IPS-18a (cell line): ENCODE data around the gene SH3TC2.

Source experiments
- H3K27ac ChIP-seq: one replicate; pipeline ENCODE4 v1.5.1; 2013; ENCODE audit warnings: low read length
- H3K27me3 ChIP-seq: one replicate; pipeline ENCODE4 v1.6.1; 2013; ENCODE audit warnings: mild to moderate bottlenecking, low read length; ENCODE audit not compliant: control insufficient read depth, insufficient read depth
- H3K36me3 ChIP-seq: one replicate; pipeline ENCODE4 v1.6.1; 2013; ENCODE audit warnings: low read depth, low read length; ENCODE audit not compliant: control insufficient read depth
- H3K4me1 ChIP-seq: one replicate; pipeline ENCODE4 v1.6.1; 2013; ENCODE audit warnings: low read depth, low read length; ENCODE audit not compliant: control insufficient read depth
- H3K4me3 ChIP-seq: one replicate; pipeline ENCODE4 v1.5.1; 2013; ENCODE audit warnings: low read length
- H3K9ac ChIP-seq: one replicate; pipeline ENCODE4 v1.6.1; 2013; ENCODE audit warnings: mild to moderate bottlenecking, low read length, moderate library complexity
- H3K9me3 ChIP-seq: one replicate; pipeline ENCODE4 v1.6.1; 2013; ENCODE audit warnings: low read depth, low read length; ENCODE audit not compliant: control insufficient read depth

Gene SH3TC2

DNA sequence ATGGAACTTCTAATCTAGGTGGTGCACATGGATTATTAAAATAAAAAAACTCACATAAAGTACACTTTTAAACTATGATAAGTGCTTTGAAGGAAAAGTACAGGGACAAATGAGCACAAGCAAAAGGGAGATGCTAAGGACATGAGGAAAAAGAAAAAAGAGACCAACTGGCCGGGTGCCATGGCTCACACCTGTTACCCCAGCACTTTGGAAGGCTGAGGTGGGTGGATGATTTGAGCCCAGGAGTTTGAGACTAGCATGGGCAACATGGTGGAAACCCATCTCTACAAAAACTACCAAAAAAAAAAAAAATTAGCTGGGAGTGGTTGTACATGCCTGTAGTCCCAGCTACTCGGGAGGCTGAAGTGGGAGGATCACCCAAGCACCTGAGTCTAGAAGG, 67.1 kb downstream of the SH3TC2 start:
- H3K4me1 ChIP-seq, result peaks cover 7% of the 10 kb centered on the region
- no peaks in the 10 kb centered on the region for H3K27me3 ChIP-seq
- H3K4me3 ChIP-seq, result no peak overlapping the region
- H3K9me3 ChIP-seq, result no peaks in the 10 kb centered on the region
- no peak overlapping the region for H3K9ac ChIP-seq
- no peaks in the 10 kb centered on the region for H3K36me3 ChIP-seq
- no peak overlapping the region for H3K27ac ChIP-seq

DNA sequence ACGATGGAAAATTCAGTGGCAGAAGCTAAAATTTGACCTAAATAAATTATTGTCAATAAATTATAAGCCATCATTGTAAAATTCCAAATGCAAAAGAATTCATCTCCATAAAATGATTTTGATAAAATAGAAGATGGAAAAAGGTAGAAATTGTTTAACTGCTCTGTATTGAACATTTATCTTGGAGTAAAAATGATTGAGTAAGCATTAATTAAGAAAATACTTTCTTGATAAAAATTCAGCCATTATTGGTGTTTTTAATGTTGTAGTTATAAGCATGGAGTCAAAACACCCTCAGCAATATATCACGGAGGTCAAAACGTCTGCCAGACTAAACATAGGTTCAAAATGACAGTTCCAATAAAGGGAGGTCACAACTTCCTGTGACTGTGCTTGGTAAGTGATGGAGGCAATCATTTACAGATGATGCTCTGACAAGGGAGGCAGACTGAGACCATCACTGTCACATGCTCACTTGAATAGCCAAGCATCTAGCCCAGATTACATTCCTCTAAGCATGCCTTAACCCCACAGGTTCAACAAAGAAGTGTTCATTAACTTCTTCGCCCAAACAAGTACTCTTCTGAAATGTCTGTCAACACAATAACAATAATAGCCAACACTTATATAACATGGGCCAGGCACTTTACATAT, 69.5 kb downstream of the SH3TC2 start:
- peaks cover 7% of the 10 kb centered on the region for H3K4me1 ChIP-seq
- no peaks in the 10 kb centered on the region for H3K27me3 ChIP-seq
- H3K27ac ChIP-seq, result no peak overlapping the region
- no peaks in the 10 kb centered on the region for H3K36me3 ChIP-seq
- H3K9me3 ChIP-seq, result no peaks in the 10 kb centered on the region
- H3K9ac ChIP-seq, result no peak overlapping the region
- H3K4me3 ChIP-seq, result no peak overlapping the region

DNA sequence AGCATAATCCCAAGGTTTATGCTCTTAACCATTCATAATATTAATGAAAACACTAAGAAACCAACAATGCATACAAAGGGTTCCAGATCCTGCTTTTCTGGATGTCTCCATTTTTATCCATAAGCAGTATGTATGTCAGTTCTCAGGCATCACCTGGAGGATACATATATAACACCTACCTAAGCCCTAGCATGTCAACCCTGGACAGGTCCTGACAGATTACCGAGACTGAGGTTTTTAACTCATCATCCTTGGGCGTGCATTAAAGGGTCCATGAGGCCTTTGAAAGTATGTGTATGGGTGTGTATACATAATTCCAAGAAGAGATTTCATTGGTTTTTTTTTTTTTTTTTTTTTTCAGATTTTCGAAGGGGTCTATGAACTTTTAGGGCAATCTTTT, 70.6 kb downstream of the SH3TC2 start:
- H3K4me3 ChIP-seq, result no peak overlapping the region
- H3K9me3 ChIP-seq, result no peaks in the 10 kb centered on the region
- H3K27ac ChIP-seq, result no peak overlapping the region
- H3K9ac ChIP-seq, result no peak overlapping the region
- H3K4me1 ChIP-seq, result peaks cover 7% of the 10 kb centered on the region
- no peaks in the 10 kb centered on the region for H3K36me3 ChIP-seq
- H3K27me3 ChIP-seq, result no peaks in the 10 kb centered on the region

DNA sequence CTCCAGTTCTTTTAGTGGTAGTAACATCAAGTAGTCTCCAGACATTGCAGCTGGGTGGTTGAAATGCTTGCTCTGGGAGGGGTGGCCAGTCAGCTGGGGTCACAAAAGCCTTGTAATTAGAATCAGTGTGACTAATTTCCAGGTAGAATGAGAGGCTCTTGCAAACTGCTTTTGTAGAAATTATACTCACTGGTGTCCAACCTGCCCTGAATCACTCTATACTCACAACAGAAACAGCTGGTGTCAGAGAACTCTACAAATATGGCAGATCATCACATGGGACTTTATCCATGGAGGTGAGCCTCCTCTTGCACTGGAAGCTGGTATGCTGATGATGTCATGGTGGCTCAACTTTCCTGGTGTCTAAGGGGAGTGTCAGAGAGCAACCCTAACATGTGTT, 71.3 kb downstream of the SH3TC2 start:
- no peak overlapping the region for H3K4me3 ChIP-seq
- H3K27ac ChIP-seq, result no peak overlapping the region
- peaks cover 7% of the 10 kb centered on the region for H3K4me1 ChIP-seq
- H3K36me3 ChIP-seq, result no peaks in the 10 kb centered on the region
- no peak overlapping the region for H3K9ac ChIP-seq
- no peaks in the 10 kb centered on the region for H3K9me3 ChIP-seq
- no peaks in the 10 kb centered on the region for H3K27me3 ChIP-seq

DNA sequence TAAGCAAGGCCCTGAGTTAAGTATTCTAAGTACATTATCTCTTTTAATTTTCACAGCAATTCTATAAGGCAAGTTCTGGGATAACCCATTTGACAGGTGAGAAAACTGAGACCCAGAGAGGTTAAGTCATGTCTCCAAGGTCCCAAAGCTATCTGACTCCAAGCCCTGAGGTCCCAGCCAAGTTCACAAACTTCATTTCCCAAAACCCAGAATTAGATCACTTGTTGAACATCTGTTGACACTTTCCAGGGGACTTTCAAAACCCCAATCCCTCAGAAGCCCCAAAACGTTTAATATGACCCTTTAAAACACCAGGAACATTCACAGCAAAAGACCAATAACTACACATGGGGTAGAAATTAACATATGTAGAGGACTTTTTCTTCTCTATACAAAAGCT, 72.0 kb downstream of the SH3TC2 start:
- H3K27ac ChIP-seq, result no peak overlapping the region

DNA sequence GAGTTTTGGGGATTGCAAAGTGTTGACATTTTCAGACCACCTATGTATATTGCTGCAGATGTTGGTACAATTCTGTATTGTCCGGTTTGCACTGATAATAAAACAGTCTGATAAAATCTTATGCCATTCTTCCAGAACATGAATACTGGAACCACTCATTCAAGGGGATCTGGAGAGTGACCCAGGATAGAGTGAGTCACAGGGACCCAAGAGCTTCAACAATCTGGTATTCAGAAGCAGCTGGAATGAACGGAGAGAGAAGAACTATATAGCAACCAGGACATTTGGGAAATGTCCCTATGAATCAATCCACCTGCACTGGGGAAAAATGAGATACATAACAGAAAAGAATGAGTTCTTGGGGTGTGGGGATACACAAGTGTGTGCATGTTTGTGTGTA, 73.3 kb downstream of the SH3TC2 start:
- Histone ChIP-seq H3K27me3 (no peaks in the 10 kb centered on the region), H3K27ac (no peak overlapping the region), H3K4me1 (peaks cover 9% of the 10 kb centered on the region), H3K9ac (no peak overlapping the region), H3K36me3 (no peaks in the 10 kb centered on the region), H3K4me3 (no peak overlapping the region), H3K9me3 (no peaks in the 10 kb centered on the region)

More for the DNA sequence above, 72.0 kb downstream of the SH3TC2 start:
- Histone ChIP-seq H3K4me1 (peaks cover 7% of the 10 kb centered on the region), H3K36me3 (no peaks in the 10 kb centered on the region), H3K9me3 (no peaks in the 10 kb centered on the region), H3K9ac (no peak overlapping the region), H3K4me3 (no peak overlapping the region), H3K27me3 (no peaks in the 10 kb centered on the region)

DNA sequence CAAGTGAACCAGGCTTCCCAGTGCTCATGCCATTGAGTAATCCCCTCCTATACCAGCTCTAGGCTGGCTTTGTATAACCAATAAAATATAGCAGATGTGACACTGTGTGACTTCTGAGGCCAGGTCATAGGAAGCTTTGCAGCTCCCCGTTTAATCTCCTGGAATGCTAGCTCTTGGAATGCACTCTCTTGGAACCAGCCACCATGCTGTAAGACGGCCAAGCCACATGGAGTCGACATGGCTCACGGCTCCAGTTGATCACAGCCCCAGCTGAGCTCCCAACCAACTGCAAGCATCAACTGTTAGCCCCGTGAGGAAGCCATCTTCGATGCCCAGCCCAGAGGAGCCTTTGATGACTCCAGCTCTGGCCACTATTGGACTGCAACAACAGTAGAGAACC, 74.5 kb downstream of the SH3TC2 start:
- Histone ChIP-seq H3K27ac (no peak overlapping the region), H3K9me3 (no peaks in the 10 kb centered on the region), H3K27me3 (no peaks in the 10 kb centered on the region), H3K4me3 (no peak overlapping the region), H3K9ac (no peak overlapping the region), H3K36me3 (no peaks in the 10 kb centered on the region), H3K4me1 (peaks cover 11% of the 10 kb centered on the region)

DNA sequence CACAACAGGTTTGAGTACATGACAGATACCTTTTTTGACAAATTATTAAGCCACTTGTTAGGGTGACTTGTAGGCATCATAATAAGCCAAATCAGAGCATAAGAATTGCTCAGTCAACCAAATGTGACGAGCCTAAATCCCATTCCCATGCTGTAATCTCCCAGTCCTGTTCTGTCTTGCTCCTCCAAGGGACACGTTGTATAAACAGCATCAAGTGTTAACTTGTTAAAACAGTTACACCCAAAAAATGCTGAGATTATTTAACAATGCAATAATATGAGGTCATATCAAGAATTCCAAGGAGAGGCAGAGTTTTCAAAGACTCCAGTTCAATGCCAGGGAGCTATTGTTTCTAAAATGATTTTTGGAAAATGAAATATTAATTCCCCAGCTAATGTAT, 76.2 kb downstream of the SH3TC2 start:
- H3K9ac ChIP-seq, result no peak overlapping the region
- peaks cover 11% of the 10 kb centered on the region for H3K4me1 ChIP-seq
- no peaks in the 10 kb centered on the region for H3K36me3 ChIP-seq

DNA sequence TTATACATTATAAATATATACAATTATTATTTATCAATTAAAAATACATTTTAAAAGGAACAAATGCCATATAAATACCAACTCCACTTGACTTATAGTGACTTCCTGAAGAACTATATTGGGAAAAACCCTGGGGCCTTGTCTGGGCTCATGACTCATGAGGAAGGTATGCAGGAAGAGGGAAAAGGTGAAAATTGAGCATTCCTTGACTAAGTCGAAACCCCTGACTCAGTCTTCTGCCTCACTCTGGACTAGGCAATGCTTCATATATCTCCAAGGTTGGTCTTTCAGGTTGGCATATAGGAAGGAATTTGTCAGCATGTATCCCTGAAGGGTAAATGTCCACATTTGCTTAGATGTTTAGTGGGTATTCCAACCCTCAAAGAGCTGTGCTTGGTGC, 78.5 kb downstream of the SH3TC2 start:
- Histone ChIP-seq H3K9ac (no peak overlapping the region), H3K27ac (no peak overlapping the region), H3K36me3 (no peaks in the 10 kb centered on the region), H3K4me3 (no peak overlapping the region), H3K4me1 (peaks cover 4% of the 10 kb centered on the region), H3K9me3 (no peaks in the 10 kb centered on the region), H3K27me3 (no peaks in the 10 kb centered on the region)

More for the DNA sequence above, 76.2 kb downstream of the SH3TC2 start:
- Histone ChIP-seq H3K27ac (no peak overlapping the region), H3K9me3 (no peaks in the 10 kb centered on the region), H3K27me3 (no peaks in the 10 kb centered on the region), H3K4me3 (no peak overlapping the region)

DNA sequence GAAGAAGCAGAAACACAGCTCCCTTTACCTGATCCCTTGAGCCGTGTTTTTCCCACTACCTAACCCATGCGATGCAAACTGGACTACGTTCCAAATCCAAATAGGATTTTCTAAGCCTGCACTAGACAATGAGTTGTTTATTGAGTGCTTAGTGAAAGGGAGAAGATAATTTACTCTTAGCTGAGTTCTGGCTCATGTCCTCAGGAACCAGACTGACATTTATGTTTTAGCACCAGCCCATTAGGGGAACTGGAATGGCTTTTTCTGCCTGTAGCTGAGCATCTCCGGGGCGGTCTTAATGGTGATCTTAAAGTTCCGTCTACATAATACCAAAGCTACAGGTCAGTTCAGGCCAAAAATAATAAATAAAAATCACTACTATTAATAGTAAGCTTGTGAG, 81.5 kb downstream of the SH3TC2 start:
- H3K4me1 ChIP-seq, result peaks cover 15% of the 10 kb centered on the region
- H3K27ac ChIP-seq, result no peak overlapping the region
- H3K4me3 ChIP-seq, result no peak overlapping the region

DNA sequence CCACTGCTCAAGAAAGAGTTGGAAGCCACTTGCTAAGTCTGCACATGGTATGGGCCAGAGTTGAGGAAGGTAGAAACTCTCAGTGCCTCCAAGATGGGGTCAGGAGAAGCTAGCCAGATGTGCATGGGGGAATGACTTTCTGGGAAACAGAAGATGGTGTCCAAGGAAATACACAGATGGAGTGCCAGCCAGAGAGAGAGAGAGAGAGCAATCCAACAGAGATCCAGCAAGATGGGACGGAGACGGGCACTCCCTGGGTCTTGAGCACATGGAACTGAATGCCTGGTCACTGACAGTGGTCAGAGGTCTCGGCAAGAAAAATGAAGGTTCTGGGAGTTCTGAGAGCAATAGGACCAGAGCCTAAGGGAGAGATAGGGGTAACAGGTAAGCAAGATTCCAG, 82.1 kb downstream of the SH3TC2 start:
- Histone ChIP-seq H3K9me3 (no peaks in the 10 kb centered on the region), H3K27ac (no peak overlapping the region), H3K4me1 (peaks cover 15% of the 10 kb centered on the region), H3K36me3 (no peaks in the 10 kb centered on the region), H3K4me3 (no peak overlapping the region), H3K9ac (no peak overlapping the region), H3K27me3 (no peaks in the 10 kb centered on the region)

More for the DNA sequence above, 81.5 kb downstream of the SH3TC2 start:
- Histone ChIP-seq H3K9ac (no peak overlapping the region), H3K9me3 (no peaks in the 10 kb centered on the region), H3K27me3 (no peaks in the 10 kb centered on the region), H3K36me3 (no peaks in the 10 kb centered on the region)

DNA sequence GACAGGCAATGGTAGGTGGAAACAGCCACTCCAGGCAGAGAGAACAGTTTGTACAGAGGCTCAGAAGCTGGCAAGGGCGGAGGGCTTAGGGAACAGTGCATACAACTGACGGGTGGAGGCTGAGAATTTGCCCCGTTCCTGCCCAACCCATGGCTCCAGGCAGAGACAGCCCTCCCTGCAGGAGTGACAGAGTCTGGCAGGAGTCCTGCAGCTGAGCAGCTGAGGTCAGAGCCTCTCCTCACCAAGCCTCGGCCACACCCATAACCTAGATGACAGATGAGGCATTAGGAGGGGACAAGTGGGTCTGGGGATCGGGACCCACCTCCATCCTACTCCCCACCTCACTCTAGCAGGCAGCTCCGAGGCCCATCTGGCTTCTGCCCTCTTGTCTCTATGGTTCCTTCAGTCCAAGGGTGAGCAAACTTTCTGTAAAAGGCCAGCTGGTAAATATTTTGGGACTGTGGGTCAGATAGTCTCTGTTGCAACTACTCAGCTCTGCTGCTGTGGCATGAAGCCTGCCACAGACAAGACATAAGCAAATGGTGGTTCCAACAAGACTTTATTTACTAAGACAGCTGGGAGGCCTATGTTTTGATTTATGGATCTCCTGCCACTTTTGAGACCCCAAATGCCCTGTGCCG, 83.7 kb downstream of the SH3TC2 start:
- Histone ChIP-seq H3K27me3 (no peaks in the 10 kb centered on the region), H3K4me1 (peaks cover 11% of the 10 kb centered on the region), H3K27ac (no peak overlapping the region), H3K36me3 (no peaks in the 10 kb centered on the region), H3K9me3 (no peaks in the 10 kb centered on the region), H3K4me3 (no peak overlapping the region), H3K9ac (no peak overlapping the region)
